GM11168 (cell line): ENCODE data around the gene PROK2.

ENCODE experiments used
- in situ Hi-C: fragments of 300-500 bp; cut with MboI; formaldehyde crosslinking; loops from one replicate; pipeline ENCODE4 v1.12.0; 2022; ENCODE audit warnings: low sequenced_read_pairs; ENCODE audit not compliant: unreplicated experiment

The PROK2 gene, protein sequence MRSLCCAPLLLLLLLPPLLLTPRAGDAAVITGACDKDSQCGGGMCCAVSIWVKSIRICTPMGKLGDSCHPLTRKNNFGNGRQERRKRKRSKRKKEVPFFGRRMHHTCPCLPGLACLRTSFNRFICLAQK

DNA sequence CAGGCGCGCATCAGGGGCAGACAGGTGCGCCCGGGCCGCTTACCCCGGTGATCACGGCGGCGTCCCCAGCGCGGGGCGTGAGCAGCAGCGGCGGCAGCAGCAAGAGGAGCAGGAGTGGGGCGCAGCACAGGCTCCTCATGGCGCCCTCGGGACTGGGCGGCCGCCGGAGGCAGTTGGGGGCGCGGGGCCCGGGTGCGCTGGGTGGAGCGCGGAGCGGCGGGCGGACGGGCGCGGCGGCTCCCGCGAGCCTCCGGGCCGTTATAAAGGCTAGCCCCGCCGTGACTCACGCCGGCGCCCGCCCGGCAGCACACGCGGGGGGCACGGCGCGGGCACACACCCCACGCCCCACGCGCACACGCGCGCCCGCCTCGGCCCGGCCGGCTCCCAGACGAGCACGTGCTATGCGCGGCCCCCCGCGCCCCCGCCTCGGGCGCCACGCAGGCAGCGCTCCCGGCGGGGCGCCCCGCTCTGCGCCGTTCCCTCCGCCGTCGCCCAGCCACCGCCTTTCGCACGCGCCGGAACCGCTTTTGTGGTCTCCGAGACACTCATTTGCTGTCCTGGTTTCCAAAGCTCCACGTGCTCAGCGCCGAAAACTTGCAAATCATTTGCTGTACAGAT is at the start of gene PROK2:
TSS of gene PROK2 (minus strand) at position 235 of the 618 bp plus-strand sequence. CDS start at position 139, 96 bp downstream.
- in situ Hi-C loops = no loop called here

DNA sequence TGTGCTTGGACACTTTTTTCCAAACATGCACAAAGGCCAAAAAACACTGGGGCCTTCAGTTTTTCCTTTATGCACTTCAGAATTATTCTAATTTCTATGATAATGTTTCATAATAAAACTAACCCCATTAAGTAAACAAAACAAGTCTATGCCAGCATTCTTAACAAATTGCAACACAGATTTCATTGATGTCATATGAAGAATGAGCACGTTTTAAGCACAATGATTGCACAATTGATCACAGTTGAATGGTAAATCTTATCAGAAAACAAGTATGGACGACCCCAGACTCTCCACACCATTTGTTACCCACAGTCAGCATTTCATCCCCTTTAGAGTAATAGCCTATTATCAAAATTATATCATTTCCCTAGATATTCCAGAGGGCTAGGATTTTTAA is 46.7 kb upstream of the PROK2 start:
- in situ Hi-C loops = no loop called here

DNA sequence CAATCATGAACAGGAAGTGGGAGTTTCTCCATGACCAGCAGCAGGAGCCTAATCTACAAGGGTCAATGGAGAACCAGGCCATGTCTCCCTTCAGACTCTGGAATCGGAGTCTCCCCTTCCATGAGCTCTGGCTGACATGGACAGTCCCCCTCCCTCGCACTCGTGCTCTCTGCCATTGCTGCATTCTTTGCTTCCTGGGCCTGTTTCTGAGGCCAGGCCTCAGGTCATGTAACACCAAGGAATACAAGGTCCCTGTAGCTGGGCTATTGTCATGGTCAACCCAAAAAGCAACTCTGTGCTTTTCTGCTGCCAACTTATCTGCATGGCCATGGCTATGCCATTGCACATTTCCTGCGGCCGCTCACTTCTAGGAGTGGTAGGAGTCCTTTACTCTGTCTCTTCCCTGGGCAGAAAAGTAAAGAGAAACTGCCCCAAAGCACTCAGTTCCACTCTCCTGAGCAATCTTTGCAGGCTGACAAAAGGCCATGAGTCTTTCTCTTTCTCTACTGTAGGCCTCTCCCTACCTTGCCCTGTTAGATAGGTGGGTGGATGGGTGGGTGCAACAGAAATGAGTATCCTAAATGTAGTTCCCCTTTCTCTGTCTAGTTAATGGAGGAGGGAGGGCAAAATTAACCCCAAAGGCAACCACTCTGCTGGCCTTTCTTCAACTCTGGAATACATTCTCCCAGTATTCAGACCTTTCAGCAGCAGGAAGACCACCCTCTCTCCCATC is 40.8 kb upstream of the PROK2 start:
- in situ Hi-C loops = no loop called here

DNA sequence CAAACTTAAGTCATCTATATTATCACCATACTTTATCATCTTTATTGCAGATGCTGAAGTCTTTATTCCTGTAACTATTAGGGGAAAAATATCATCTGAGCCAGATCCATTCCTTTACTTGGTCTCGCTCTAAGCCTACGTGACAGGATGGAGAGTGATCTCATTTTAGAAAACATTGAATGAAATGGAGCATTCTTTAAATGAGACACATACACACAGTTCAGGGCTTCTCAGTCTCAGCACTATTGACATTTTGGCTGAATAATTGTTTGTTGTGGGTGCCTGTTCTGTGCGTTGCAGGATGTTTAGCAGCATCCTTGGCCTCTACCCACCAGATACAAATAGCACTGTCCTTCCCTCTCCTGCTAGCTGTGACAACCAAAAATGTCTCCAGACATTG is 36.2 kb upstream of the PROK2 start:
- in situ Hi-C loops = no loop called here

DNA sequence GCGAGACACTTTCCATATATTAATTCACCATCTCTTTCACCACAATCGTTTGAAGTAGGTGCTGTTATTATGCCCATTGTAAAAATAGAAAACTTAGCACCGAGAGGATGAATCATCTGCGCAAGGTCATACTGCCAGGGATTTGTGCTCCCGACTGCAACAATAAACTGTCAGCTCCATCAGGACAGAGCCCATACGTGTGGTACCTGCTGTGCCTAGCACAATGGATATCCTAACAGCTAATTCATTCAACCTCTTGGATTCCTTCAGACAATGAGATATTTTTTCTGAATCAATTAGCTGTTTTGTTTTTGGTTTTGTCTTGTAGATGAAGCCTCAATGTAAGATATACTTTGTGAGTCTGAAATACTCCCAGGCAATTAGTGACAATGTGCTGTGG is 32.3 kb upstream of the PROK2 start:
- in situ Hi-C loops = no loop called here

DNA sequence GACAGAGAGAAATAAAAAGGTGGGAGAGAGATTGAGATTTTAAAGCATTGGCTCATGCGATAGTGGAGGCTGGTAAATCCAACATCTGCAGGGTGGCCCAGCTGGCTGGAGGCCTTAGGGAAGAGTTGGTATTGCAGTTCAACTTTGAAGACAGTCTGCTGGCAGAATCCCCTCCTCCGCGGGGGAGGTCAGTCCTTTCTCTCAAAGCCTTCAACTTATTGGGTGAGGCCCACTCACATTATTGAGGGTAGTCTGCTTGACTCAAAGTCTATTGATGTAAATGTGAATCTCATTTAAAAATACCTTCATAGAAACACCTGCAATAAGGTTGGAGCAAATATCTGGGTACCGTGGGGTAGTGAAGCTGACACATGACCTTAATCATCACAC is 31.8 kb upstream of the PROK2 start:
- in situ Hi-C loops = no loop called here

DNA sequence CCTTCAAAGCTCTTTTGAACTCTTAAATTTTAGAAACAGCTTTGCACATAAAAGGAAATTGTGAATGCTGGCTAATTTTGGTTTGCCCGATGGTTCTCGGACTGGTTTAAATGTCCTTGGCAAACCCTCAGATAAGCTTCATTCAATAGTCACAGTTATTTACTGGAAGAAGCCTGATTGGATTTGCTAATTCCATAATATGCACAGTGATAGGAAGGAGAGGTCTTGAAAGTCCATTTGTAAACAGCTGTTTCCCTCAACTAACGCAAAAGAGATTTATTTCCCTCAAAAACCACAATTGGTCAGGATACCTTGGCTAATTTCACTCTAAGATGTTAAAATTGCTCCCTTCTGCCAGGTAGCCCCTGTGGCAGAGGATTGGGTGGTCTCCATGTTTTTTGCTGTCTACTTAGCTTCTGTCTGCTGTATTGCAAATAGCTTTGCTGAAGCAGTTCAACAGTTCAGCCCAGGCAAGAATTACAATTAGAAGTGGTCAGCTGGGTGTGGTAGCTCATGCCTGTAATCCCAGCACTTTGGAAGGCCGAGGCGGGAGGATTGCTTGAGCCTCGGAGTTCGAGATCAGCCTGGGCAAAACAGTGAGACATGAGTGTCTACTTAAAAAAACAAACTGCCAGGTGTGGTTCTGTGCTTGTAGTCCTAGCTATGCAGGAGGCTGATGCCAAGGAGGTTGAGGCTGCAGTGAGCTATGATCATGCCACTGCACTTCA is 30.6 kb upstream of the PROK2 start:
- in situ Hi-C loops = no loop called here

DNA sequence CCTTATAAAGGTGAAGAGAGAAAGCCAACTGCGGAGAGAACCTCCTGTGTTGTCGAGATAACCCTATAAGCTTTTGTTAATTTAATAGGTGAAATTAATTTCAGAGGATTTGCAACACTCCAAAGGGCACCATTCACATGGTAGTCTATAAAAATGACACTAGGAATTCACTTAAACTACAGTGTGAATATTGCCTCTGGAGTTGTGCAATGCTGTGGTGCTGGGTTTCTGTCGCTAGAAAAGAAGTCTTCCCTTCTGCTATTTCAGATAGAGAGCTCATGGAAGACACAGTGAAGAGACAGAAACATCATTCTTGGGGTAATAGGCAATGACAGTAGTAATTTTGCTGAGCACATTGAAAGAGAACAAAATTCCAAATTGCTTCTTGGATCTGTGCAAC is 28.8 kb upstream of the PROK2 start:
- in situ Hi-C loops = no loop called here

DNA sequence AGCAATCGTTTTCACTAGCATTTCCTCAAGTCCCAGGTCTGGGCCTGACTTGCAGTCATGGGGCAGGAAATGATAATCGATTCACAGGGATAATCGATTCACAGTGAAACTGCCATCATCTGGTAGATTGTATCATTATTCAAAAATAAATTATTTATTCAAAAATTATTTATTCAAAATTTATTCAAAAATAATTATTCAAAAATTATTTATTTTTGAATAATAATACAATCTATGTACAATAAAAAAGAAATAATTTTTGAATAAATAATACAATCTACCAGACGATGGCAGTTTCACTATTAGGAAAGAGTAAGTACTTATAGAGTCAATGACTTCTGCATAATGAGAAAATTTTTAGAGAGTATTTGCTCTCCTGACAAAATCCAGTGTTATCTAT is 28.1 kb upstream of the PROK2 start:
- in situ Hi-C loops = no loop called here

DNA sequence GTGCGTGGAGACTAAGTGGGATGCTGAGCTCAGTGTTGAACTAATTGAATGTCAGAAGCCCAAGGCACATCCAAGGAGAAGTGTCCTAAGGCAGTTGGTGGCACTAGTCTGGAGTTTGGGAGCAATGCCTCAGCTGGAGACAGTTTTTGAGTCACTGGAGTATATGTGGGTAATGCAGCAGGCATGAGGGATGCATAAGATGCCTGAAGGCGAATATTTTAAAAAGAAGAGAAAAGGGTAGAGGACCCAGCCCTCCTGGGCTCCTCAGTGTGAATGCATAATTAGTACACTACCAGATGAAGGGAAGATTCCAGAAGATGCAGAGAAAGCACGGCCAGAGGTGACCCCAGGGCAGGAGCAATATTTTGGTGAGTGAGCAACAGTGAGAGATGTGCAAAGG is 25.1 kb upstream of the PROK2 start:
- in situ Hi-C loops = no loop called here

DNA sequence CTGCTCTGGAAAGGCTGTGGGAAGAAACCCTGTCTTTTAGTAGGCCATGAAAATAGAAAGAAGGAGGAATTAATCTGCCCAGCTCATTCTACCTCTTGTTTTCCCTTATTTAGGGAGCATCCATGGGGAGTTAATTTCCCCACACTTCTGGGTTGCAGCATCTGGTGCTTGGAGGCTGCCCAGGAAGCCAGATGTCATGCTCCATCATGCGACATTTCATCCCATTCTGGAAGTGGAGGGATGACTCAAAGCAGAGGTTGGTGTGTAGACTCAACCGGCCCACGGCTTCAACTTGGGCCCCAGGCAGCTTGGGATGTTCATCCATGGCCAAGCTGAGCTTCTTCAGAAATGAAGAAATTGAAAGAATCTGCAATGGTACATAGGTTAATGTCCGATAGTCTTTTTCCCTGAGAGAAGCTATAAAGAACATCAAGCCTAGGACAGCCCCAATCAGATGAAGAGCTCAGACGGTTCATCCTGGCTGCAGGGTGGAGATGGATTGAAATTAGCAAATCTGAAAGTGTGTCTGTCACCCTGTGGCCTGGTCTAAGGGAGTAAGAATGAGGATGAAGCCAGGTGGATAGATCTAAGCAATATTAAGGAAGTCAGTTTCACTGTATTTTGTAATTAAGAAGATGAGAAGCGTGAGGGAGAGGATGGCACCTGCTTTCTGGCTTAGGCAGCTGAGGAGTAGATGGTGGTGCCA is 24.5 kb upstream of the PROK2 start:
- in situ Hi-C loops = no loop called here

DNA sequence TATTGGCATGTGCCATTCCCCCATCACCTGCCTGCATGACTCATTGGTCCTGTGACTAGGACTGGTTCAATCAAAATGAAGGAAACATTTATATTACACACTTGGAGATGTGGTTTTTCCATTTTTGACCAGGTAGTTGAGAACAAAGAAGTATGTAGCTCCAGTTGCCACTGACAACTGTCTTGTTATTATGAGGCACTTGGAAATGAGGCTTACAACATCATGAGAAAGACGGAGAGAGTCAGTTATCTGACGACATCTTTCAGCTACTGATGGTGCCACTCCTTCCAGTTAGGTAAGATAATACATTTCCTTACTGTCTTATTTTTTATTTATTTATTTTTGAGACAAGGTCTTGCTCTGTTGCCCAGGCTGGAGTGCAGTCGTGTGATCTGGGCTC is 21.8 kb upstream of the PROK2 start:
- in situ Hi-C loops = no loop called here

DNA sequence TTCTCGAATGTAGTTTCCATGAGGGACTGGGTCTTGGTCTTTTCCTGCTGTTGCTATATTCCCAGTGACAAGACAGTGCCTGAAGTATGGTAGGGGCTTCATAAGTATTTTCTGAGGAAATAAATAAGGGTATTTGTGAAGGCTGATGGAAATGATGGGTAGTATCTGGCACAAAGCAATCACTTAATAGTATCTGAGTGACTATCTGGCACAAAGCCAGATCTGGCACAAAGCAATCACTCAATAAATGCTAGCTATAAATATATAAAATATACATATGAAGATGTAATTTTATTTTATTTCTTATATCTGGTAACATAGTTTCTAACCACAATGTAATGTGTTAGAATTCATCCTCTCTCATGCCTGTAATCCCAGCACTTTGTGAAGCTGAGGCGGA is 20.7 kb upstream of the PROK2 start:
- in situ Hi-C loops = no loop called here

DNA sequence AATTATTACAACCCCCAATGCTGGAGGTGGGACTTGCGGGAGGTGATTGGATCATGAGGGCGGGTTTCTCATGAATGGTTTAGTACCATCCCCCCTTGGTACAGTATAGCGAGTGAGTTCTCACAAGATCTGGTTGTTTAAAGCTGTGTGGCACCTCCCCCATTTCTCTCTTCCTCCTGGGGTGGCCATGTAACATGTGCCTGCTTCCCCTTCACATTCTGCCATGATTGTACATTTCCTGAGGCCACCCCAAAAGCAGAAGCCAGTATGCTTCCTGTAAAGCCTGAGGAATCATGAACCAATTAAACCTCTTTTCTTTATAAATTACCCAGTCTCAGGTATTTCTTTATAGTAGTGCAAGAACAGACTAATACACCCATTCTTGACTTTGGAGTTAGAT is 20.3 kb upstream of the PROK2 start:
- in situ Hi-C loops = no loop called here

DNA sequence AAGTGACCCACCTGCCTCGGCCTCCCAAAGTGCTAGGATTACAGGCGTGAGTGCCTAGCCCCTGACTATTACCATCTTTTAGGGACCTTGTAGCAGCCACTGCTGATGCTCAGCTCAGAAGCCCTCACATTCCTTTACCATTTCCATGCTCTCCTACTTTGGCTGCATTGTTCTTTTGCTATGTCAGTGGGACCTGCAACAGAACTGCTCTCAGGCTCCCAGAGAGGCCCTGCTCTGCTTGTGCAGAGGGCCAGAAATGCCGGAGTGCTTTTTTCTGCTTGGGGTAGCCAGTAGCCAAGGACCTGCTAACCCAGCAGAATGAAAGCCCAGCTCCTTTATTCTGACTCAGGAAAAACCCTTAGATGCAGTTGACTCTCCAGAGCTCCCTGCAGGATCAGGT is 18.3 kb upstream of the PROK2 start:
- in situ Hi-C loops = no loop called here

DNA sequence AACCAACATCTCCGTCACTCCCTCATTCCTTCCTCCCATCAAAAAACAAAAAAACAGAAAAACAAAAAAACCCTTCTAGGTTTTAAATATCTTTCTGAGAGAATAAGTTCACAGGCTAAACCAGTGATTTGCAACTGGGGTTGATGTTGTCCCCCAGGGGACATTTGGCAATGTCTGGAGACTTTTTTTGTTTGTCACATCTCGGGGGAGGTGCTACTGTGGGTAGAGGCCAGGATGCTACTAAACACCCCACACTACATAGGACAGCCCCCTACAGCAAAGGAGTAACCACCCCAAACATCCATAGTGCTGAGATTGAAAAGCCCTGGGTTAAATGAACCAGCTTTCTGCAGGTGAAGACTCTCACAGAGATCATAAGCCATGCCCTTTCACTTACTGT is 17.0 kb upstream of the PROK2 start:
- in situ Hi-C loops = no loop called here

DNA sequence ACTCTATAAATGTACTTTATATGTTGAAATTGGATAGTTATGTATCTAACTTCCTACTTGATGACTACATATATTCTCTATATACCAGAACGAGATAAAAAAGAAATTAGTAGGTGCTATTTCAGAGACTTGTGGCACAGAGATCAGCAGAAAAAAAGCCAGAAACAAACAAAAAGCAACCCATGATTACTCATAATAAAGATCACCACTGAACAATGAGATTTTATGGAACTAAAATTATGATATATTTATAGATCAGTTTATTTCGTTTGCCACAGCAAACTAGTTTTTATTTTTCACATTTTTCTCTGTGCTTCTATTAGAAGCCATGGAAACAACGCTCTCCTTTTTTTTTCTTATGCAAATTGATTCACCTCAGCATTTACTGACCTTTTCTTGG is 15.1 kb upstream of the PROK2 start:
- in situ Hi-C loops = no loop called here

DNA sequence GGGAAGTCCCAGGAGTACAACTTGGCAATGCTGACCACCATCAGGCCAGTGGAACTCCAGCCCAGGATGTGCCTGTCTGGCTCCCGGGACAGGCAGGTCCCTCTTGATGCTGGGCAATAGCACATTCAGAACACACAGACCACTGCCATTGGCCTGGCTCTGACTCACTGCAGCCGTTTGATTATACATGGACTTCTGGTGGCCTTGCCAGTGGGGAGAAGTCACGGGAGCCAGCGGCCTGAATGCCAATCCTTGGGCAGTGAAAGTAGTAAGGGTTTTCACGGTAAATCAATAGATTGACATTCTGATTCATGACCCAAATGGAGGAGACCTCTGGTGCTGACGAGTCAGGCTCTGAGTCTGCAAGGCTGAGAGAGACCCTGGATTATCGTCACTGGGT is 12.5 kb upstream of the PROK2 start:
- in situ Hi-C loops = no loop called here

DNA sequence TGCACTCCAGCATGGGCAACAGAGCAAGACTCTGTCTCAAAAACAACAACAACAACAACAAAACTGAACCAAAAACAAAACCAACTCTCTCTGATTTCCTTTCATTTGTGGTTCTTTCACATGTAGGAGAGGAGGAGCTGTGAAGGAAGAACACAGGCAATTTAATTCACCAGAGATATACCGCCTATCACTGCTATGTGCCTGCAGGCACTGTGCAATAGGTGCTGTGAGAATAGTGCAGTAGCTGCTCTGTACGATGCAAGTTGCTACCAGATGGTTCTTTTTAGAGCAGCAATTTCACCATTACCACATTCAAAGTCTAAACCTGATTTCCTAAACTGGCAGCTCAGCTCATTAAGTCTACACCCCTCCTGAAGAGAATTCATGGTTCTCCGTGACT is 11.3 kb upstream of the PROK2 start:
- in situ Hi-C loops = no loop called here

DNA sequence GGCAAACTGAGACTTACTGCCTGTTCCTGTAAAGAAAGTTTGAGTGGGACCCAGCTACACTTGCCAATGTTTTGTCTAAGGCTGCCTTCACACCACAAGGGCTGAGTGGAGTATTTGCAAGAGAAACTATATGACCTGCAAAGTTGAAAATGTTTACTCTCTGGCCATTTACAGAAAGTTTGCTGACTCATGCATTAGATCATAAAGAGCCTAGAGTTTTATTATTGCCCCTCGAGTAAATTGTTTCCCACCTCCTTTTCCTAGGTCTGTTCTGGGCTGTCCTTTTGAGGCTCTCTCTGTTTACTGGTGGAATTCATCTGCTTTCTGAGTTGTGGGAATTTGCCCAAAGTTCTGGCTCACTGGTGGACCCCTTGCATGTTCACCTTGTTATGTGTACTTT is 6.7 kb upstream of the PROK2 start:
- in situ Hi-C loops = no loop called here

DNA sequence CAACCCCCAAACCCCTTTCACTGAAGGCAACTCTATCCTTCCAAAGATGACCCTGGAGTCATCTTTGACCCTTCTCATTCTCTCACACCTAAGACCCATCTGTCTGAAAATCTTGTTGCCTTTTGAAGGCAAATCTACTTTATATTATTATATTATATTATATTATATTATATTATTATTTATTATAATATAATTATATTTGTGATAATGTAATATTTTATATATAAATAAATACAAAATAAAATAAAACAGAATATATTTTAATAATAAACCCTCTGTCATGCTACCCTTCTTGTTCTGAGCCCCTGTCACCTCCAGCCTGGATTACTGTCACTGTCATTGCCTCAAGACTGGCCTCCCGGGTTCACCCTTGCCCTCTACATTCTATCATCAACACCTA is 5.0 kb upstream of the PROK2 start:
- in situ Hi-C loops = no loop called here
